ENCODE data around the gene CMTM4.
"Not testable (repeated sequence)": the region's sequence is repeated elsewhere in the genome, so short reads cannot be mapped to it uniquely, and the experiment has no call there.

The CMTM4 gene

GRCh38 chr16:66635406-66635805 lies 61.1 kb downstream of the CMTM4 start:
- no peak for TF ChIP-seq ZFP3 (CRISPR knock-in tag; IDR thresholded peaks at IDR 0.05)
- TF ChIP-seq BACH2 (CRISPR knock-in tag; IDR thresholded peaks at IDR 0.05; ENCODE audit: borderline replicate concordance) = no peak
- TF ChIP-seq, protein P1, sequence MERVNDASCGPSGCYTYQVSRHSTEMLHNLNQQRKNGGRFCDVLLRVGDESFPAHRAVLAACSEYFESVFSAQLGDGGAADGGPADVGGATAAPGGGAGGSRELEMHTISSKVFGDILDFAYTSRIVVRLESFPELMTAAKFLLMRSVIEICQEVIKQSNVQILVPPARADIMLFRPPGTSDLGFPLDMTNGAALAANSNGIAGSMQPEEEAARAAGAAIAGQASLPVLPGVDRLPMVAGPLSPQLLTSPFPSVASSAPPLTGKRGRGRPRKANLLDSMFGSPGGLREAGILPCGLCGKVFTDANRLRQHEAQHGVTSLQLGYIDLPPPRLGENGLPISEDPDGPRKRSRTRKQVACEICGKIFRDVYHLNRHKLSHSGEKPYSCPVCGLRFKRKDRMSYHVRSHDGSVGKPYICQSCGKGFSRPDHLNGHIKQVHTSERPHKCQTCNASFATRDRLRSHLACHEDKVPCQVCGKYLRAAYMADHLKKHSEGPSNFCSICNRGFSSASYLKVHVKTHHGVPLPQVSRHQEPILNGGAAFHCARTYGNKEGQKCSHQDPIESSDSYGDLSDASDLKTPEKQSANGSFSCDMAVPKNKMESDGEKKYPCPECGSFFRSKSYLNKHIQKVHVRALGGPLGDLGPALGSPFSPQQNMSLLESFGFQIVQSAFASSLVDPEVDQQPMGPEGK (CRISPR knock-in tag; IDR thresholded peaks at IDR 0.05; ENCODE audit: borderline replicate concordance) = no peak
- no peak for TF ChIP-seq CSDC2 (CRISPR knock-in tag; IDR thresholded peaks at IDR 0.05)
- no peak for TF ChIP-seq TSHZ2 (CRISPR knock-in tag; IDR thresholded peaks at IDR 0.05)
- TF ChIP-seq TOX (CRISPR knock-in tag; IDR thresholded peaks at IDR 0.05; ENCODE audit: borderline replicate concordance) = no peak
- no peak for TF ChIP-seq ISL1 (CRISPR knock-in tag; IDR thresholded peaks at IDR 0.05)
- TF ChIP-seq ESRRG (CRISPR knock-in tag; IDR thresholded peaks at IDR 0.05) = no peak
- TF ChIP-seq CSRNP3 (CRISPR knock-in tag; IDR thresholded peaks at IDR 0.05) = no peak
- TF ChIP-seq OSR1 (CRISPR knock-in tag; IDR thresholded peaks at IDR 0.05) = no peak
- TF ChIP-seq PPARA (CRISPR knock-in tag; IDR thresholded peaks at IDR 0.05; ENCODE audit: borderline replicate concordance) = no peak
- TF ChIP-seq ZNF8 (CRISPR knock-in tag; IDR thresholded peaks at IDR 0.05) = no peak
- ATAC-seq = no peak

GRCh38 chr16:66634527-66635196 lies 61.9 kb downstream of the CMTM4 start:
- no peak for ATAC-seq
- TF ChIP-seq SNAI2 (CRISPR knock-in tag; IDR thresholded peaks at IDR 0.05) = no peak
- TF ChIP-seq GLIS3 (CRISPR knock-in tag; IDR thresholded peaks at IDR 0.05) = no peak
- TF ChIP-seq ESRRG (CRISPR knock-in tag; IDR thresholded peaks at IDR 0.05) = no peak
- TF ChIP-seq OSR1 (CRISPR knock-in tag; IDR thresholded peaks at IDR 0.05) = no peak
- TF ChIP-seq ZC3H10 (CRISPR knock-in tag; IDR thresholded peaks at IDR 0.05) = no peak
- no peak for TF ChIP-seq RARB (CRISPR knock-in tag; IDR thresholded peaks at IDR 0.05)
- TF ChIP-seq CSRNP3 (CRISPR knock-in tag; IDR thresholded peaks at IDR 0.05) = no peak
- no peak for TF ChIP-seq BACH2 (CRISPR knock-in tag; IDR thresholded peaks at IDR 0.05; ENCODE audit: borderline replicate concordance)
- TF ChIP-seq ZFP30 (CRISPR knock-in tag; IDR thresholded peaks at IDR 0.05) = no peak

- ATAC-seq = not testable (repeated sequence)
Measured at GRCh38 chr16:66631558-66631957, 65.0 kb downstream of the CMTM4 start.

GRCh38 chr16:66630561-66631260 lies 65.8 kb downstream of the CMTM4 start:
- ATAC-seq = not testable (repeated sequence)

- ATAC-seq = no peak
- no peak for TF ChIP-seq TCF4 (CRISPR knock-in tag; IDR thresholded peaks at IDR 0.05; ENCODE audit: borderline replicate concordance)
Measured at GRCh38 chr16:66629856-66630255, 66.7 kb downstream of the CMTM4 start.

GRCh38 chr16:66627611-66628378 lies 68.7 kb downstream of the CMTM4 start:
- ATAC-seq = not testable (repeated sequence)
